GM08714 (cell line): ENCODE data around the gene PHF10.

ENCODE experiments used
- H3K4me3 ChIP-seq: fragments of 200-500 bp; sonication (Bioruptor generic); 2 replicates; pipeline ENCODE4 v1.5.1; 2014; ENCODE audit warnings: mild to moderate bottlenecking, low read length, inconsistent platforms
- ZNF274 ChIP-seq: IDR thresholded peaks from 2 replicates; pipeline ENCODE4 v1.6.1; 2012; ENCODE audit warnings: mild to moderate bottlenecking, low read depth, low read length

Gene PHF10

GRCh38 chr6:169675011-169675410, 49.3 kb downstream of the PHF10 start:
- TF ChIP-seq ZNF274 = no peak
- no peak overlapping the region for H3K4me3 ChIP-seq

GRCh38 chr6:169671563-169671962, 52.7 kb downstream of the PHF10 start:
- no peak overlapping the region for H3K4me3 ChIP-seq
- TF ChIP-seq ZNF274 = no peak

GRCh38 chr6:169669889-169670288, 54.4 kb downstream of the PHF10 start:
- H3K4me3 ChIP-seq = no peak overlapping the region
- TF ChIP-seq ZNF274 = no peak

GRCh38 chr6:169669147-169669546, 55.2 kb downstream of the PHF10 start:
- TF ChIP-seq ZNF274 = no peak
- H3K4me3 ChIP-seq = no peak overlapping the region

- no peak overlapping the region for H3K4me3 ChIP-seq
- no peak for TF ChIP-seq ZNF274
These were observed 56.0 kb downstream of the PHF10 start for GRCh38 chr6:169668203-169668847.

- no peak overlapping the region for H3K4me3 ChIP-seq
- TF ChIP-seq ZNF274 = no peak
These were observed 56.6 kb downstream of the PHF10 start for GRCh38 chr6:169667716-169668115.

- no peak for TF ChIP-seq ZNF274
- H3K4me3 ChIP-seq = no peak overlapping the region
These were observed 57.9 kb downstream of the PHF10 start for GRCh38 chr6:169666441-169666840.

GRCh38 chr6:169665289-169665688, 59.0 kb downstream of the PHF10 start:
- no peak for TF ChIP-seq ZNF274
- H3K4me3 ChIP-seq = no peak overlapping the region

GRCh38 chr6:169664227-169664626, 60.1 kb downstream of the PHF10 start:
- no peak overlapping the region for H3K4me3 ChIP-seq
- no peak for TF ChIP-seq ZNF274

- no peak overlapping the region for H3K4me3 ChIP-seq
These were observed 60.8 kb downstream of the PHF10 start for GRCh38 chr6:169663468-169663867.

GRCh38 chr6:169661391-169661756, 62.9 kb downstream of the PHF10 start:
- TF ChIP-seq ZNF274 = no peak
- no peak overlapping the region for H3K4me3 ChIP-seq

More at GRCh38 chr6:169663468-169663867, 60.8 kb downstream of the PHF10 start:
- TF ChIP-seq ZNF274 = no peak

GRCh38 chr6:169660751-169661390, 63.4 kb downstream of the PHF10 start:
- TF ChIP-seq ZNF274 = no peak
- no peak overlapping the region for H3K4me3 ChIP-seq

GRCh38 chr6:169659820-169660610, 64.3 kb downstream of the PHF10 start:
- H3K4me3 ChIP-seq = no peak overlapping the region
- no peak for TF ChIP-seq ZNF274

- no peak for TF ChIP-seq ZNF274
- H3K4me3 ChIP-seq = no peak overlapping the region
These were observed 67.1 kb downstream of the PHF10 start for GRCh38 chr6:169657284-169657610.
